ENCODE results near the gene CARMIL1.

GRCh38 chr6:25548451-25548850, 269.3 kb downstream of the CARMIL1 start:
- TF ChIP-seq ARNT (IDR thresholded peaks at IDR 0.05): no peak
- TF ChIP-seq SP1 (IDR thresholded peaks at IDR 0.05): no peak
- TF ChIP-seq L3MBTL2 (conservative IDR thresholded peaks at IDR 0.05): no peak
- TF ChIP-seq FOXA1 (IDR thresholded peaks at IDR 0.05): no peak
- no peak for TF ChIP-seq LEF1 (IDR thresholded peaks at IDR 0.05; ENCODE audit: borderline replicate concordance)
- TF ChIP-seq ELF4 (IDR thresholded peaks at IDR 0.05): no peak
- no peak for TF ChIP-seq SUZ12 (IDR thresholded peaks at IDR 0.05)
- no peak for TF ChIP-seq FOXM1 (IDR thresholded peaks at IDR 0.05; ENCODE audit: borderline replicate concordance)

Measured in HEK293T (cell line).